ENCODE data around the gene S100A5.
A peak's percentile ranks its signal among the peaks of the same experiment; 100 is the strongest.
"Not testable (repeated sequence)": the region's sequence is repeated elsewhere in the genome, so short reads cannot be mapped to it uniquely, and the experiment has no call there.

The S100A5 gene

DNA sequence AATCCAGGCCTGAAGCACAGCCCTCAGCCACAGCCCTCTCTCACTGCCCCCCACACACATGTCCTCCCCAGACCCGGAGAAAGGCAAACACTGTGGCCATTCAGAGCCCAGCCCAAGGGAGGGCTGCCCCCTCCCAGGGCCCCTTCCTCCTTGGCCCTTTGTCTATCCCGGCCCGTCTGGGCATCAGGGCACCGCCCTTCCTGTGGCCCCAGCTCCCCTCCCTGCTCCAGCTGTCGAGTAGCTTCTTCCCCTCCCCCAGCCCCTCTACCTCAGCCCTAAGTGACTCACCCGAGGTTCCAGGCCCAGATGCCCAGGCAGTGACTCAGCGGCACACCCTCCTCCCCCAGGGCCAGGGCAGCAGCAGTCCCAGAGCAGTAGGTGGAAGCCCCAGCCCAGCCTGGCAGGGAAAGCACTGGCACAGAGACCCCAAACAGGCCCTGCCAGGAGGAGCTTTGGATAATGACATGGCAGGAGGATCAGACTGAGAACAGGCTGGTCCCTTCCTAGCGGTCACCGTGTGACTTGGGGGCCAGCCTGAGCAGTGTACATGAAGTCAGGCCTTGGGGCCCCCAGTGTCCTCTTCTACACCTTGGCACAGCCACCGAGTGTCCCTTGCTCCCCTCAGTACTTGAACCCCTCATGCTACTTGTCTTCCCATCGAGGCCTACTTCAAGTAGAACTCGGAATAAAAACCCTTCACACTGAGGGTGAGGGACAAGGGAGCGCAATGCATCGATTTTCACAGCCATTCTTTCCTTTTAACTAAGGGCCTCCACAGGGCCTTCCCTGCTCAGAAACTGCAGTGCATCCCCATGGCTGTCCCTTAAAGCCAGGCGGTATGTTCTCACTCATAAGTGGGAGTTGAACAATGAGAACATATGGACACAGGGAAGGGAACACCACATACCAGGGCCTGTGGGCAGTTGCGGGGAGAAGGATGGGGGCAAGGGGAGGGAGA, 26.0 kb upstream of the S100A5 start:
- peak; percentile 98 for DNase-seq (ENCODE audit: low spot score)

DNA sequence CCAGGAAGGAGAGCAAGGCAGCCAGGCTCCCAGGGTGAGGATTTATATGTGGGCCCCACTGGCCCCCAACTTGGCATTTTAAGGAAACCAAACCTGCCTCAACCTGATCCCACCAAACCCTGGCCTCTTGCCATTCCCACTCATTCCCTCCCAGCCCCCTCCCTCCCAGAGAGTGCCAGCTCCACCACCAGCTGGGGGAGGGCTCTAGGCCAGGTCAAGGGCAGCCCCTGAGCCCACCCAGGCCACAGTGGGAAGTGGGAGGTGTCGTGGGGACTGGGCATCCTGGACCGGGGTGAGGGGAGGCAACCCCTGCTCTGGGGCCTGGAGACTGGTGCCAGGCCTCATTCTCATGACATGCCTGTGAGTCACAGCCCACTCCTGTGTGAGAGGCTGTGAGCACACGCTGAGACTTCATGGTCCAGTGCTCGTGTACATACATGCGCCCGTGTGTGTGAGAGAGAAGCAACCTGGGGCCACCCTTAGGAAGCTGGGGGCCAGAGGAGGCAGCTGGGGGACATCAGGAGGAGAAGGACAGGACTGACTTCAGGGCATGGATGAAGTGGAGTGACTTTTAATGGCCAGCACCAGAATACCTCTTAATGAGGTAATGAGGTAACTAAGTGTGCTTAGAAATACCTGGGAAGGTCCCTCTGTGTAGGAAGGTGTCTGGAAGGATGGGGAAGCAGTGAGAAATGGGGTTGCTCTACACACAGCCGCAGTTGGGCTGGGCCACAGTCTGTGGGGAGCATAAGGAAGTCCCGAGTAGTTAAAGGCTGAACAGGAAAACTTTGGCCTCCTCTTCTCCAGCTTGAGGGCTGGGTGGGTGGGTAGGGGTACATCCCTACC, 25.0 kb upstream of the S100A5 start, which contains the start of gene S100A2:
Gene S100A2, minus strand, starts transcription at position 316 of the 846 bp plus-strand sequence. CDS start 1,967 bp downstream, outside the sequence.
- peak; percentile 90 for DNase-seq (ENCODE audit: low spot score)

DNA sequence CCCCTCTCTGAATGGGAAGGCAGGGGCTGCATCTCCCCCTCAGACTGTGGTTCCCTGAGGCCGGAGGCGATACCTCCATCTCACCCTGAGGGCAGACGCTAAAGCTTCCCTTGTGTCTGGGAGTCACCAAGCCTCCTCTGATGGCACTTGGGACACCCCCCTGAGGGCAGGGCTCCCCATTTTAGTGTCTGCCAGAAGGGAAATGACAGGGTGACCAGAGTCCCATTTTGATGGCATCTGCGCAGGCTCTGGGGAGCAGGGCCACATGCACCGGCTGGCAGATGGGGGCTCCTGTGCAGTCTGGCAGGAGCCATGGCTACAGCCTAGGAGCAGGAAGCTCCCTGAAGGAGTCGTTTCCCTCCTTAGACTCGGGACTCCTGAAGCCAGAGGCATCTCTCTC, 23.3 kb upstream of the S100A5 start:
- no peak for DNase-seq (ENCODE audit: low spot score)

DNA sequence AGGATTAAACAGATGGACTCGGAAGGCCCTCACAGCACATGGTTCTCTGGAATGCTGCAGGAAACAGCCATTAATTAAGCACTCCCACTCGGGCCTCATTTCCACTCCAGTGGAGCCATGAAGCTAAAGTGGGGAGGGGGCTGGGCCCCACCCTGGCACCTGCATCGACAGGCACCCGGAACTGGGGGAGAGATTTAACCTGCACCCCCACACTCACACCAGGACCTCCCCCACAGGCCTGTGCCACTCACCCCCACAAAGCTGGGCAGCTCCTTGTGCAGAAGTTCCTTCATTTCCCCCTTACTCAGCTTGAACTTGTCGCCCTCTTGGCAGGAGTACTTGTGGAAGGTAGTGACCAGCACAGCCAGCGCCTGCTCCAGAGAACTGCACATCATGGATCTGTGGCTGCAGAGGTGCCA, 22.8 kb upstream of the S100A5 start:
- no peak for DNase-seq (ENCODE audit: low spot score)

DNA sequence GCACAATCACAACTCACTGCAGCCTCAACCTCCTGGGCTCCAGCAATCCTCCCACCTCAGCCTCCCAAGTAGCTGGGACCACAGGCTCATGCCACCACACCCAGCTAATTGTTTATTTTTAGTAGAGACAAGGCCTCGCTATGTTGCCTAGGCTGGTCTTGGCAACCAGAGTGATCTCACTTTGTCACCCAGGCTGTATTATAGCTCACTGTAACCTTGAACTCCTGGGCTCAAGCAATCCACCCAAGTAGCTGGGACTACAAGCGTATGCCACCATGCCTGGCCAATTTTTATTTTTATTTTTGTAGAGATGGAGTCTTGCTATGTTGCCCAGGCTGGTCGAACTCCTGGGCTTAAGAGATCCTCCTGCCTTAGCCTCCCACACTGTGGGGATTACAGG, 21.3 kb upstream of the S100A5 start:
- not testable (repeated sequence) for DNase-seq (ENCODE audit: low spot score)

DNA sequence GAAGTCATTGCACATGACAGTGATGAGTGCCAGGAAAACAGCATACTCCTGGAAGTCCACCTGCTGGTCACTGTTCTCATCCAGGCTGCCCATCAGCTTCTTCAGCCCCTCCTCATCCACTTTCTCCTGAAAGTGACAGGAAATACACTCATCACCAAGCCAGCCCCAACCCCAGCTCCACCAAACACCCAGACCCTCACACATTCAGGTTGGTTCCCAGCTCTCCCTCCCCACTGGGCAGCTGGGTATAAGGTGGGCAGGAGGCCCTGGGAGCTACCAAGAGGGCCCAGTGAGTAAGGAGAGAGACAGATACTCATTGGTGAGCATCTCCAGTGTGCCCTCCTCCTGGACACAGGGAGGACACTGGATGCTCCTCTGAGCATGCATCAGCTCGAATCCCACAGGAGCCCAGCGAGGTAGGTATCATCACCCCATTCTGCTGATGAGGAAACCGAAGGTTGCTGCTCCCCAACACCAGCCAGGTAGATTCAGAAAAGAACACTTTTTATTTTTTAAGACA, 20.8 kb upstream of the S100A5 start:
- DNase-seq (ENCODE audit: low spot score) = no peak

DNA sequence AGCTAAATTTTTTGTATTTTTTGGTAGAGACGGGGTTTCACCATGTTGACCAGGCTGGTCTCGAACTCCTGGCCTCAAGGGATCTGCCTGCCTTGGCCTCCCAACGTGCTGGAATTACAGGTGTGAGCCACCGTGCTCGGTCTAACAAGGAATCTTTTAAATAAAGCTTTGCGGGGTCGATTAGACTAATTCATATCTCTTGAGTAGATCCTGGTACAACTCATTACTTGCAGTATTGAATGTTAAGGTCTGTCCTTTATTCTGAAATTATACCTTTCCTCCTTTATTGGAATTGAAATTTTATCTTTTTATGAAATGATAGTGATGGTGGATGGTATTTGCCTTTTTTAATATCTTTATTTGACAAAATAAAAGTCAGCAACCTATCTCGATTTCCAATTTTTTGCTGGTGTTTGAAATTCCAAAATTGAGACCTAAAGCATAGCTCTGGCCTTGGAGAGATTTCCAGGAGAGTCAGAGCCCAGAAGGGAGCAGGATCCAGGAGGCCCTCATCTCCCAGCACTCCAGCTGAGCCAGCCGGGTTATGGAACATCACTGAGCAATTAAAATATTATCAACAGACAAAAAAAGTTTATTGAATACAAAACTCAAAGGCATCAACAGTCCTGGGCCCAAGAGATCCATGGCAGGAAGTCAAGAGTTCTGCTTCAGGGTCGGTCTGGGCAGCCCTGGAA, 20.2 kb upstream of the S100A5 start:
- no peak for DNase-seq (ENCODE audit: low spot score)

DNA sequence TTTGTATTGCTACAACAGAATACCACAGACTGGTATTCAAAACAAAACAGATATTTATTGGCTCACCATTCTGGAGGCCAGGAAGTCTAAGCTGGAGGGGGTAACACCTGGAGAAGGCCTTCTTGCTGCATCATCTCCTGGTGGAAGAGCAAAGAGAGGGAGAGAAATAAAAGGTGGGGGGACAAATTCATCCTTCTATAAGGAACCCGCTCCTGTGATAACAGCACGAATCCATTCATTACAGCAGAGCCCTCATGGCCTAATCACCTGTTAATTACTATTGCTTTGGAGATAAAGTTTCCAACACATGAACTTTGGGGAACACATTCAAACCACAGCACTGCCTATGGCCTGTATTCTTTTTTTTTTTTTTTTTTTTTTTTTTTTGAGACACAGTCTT, 19.5 kb upstream of the S100A5 start:
- no peak for DNase-seq (ENCODE audit: low spot score)

DNA sequence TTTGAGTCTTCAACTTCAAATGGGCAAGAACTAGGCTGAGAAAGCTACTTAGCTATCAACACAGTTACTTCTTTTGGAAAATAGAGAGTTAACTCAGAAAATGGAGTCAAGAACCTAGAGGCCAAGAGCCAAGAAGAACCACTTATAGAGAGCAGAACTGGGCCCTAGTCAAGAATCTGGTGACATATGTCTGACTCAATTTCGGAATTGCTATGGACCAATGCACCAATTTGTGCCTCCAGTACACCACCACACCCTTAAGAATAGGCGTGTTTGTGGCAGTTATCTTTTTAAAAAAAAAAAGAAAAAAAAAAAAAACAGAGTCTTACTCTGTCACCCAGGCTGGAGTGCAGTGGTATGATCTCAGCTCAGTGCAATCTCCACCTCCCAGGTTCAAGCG, 17.1 kb upstream of the S100A5 start:
- DNase-seq (ENCODE audit: low spot score) = no peak

DNA sequence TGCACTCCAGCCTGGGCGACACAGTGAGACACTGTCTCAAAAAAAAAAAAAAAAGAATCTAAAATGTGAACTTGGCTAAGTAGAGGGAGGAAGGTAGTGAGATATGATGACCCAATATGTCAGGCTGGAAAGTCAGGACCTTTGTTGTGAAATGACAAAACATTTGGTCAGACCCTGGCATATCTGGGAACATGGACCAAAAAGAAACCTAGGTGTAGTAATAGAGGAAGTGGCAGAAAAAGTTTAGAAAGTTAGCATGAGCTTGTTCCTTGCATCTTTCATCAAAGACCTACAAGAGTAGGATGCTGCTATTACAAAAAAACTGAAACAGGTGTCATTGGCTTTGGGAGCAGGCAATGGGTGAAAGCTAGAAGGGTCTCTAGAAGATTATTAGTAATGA, 15.6 kb upstream of the S100A5 start:
- DNase-seq (ENCODE audit: low spot score) = no peak

DNA sequence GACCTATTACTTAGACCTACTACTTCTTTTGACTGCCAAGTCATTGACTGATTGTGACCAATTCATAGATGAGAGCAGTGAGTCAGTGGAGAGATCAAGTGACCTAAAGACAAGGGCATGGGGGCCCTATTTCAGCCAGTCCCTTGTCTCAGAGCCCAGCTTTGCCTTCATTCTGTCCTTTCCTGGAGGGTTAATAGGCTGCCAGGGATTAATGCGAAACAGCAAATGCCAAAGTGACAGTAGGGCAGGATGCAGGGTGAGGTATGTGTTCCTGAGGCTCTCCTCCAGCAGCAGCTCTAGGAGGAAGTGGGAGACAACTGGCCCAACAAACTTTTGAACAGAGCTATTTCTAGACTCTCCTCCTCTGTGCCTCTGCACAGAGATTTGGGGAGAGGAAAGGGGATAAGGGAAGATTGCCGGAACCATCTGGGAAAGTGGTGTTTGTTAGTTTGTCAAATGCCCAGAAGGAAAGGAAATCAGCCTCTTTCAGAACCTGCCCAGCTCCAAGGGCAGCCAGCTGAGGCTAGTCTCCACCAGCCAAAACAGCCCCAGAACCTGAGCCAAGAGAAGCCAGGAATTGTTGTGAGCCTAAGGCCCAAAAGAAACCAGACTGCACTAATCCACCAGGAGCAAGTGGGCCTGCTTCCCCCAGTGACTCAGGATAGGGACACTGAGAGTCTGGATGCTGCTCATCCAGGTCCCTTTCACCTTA, 13.3 kb upstream of the S100A5 start:
- DNase-seq (ENCODE audit: low spot score) = peak; percentile 48

DNA sequence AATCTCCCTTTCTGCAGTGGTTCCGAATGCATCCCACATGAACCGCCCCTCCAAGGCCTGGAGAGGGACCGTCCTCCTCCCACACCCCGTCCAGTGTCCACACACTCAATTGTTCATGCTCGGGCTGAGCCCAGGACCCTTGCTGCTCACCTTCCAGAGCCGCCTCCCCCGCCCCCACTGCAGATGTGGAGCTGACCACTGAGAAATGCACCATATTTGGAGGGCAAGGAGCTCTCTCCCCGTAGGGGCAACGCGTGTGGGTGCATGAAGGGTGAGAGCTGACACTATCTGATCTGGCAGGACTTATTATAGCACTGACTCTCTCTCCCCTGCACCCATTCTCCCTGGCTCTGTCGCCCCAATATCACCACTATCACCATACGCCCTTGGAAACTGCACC, 12.4 kb upstream of the S100A5 start:
- no peak for DNase-seq (ENCODE audit: low spot score)

DNA sequence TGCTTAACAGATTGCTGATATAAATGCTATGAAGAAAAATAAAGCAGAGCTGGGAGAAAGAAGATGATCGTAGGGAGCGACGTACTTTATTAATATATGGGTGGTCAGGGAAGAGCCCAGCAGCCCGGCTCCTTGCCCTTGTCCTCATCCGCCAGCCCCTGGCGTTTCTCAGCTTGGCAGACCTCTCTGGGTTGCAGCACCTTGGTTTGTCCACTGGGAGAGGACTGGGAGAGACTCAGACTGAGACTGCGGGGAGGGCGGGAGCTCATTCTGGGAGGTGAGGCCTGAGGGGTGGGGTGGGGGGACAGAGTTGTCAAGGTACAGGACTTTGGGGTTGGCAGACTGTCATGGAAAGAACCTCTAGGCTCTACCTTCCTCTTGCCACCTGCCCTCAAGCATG, 11.6 kb upstream of the S100A5 start:
- no peak for DNase-seq (ENCODE audit: low spot score)

DNA sequence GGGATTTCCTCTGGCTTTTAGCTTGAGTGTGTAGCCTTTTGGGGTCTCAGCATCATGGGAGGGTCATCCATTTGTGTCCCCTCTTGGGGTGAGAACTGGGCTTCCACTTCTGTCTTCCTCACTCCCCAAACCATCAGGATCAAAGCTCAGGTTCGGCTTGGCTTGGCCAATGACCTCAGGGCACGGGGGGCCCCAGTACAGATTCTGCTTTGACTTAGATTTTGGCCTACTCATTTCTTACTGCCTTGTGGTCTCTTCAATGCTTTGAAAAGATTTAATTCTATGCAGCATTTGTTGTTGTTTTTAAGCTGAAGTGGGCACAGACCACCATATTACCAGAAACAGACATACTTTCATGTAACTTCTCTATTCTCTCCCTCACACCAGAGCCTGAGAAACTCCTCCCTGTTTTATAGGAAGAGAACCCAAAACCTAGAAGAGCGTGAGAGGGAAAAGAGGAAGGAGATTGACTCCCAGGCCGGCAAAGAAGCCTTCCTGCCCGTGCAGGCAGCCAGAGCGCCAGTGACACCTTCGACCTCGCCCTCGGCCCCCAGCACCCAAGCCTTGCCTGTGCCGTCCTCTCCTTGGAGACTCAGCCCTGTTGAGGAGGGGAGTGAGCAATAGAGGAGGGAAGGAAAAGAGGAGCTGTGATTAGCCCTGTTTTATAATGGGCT, 10.2 kb upstream of the S100A5 start:
- no peak for DNase-seq (ENCODE audit: low spot score)

DNA sequence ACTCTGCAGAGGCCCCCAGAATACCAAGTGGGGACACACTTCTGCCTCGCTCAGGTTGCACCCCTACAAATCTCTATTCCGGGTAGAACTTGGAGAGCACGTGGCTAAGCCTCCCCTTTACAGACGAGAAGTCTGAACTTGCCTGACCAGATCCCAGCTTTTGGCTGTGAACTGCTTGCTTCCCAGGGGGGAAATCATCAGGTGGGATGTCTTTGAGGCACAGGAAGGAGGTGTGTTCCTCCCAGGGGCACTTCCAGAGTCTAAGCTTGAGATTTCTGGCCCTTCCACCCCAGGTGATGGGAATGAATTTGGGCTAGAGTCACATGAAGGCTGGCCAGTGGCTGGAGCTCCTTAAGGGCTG, 9.6 kb upstream of the S100A5 start:
- no peak for DNase-seq (ENCODE audit: low spot score)

DNA sequence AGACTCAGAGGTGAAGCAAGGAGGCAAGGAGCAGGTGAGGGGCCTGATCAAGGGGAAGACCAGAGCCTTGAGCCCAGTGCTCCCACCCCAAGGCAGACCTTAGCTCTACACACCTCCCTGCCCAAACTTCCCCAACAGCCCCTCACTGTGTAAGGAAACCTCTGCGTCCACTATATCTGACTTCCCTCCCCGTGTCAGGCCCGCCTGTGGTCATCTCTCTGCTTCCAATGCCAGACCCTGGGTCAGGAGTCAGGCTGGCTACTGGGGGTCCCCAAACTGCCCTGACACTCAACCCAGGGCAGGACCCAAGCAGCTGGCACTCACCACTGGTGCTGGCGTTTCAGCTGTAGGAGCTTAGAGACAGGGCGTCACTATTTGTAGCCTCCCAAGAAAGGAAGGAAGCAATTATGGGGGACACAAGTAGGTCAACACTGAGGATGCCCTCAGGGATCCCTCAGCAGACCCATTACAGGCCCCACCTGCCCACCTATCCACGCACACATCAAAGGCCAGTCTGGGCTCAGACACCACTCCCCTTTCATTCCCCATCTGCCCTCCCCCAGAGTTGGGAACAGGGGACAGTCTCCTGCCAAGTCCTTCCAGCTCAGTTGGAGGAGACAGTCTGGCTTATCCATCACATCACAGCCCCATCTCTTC, 9.1 kb upstream of the S100A5 start:
- no peak for DNase-seq (ENCODE audit: low spot score)

DNA sequence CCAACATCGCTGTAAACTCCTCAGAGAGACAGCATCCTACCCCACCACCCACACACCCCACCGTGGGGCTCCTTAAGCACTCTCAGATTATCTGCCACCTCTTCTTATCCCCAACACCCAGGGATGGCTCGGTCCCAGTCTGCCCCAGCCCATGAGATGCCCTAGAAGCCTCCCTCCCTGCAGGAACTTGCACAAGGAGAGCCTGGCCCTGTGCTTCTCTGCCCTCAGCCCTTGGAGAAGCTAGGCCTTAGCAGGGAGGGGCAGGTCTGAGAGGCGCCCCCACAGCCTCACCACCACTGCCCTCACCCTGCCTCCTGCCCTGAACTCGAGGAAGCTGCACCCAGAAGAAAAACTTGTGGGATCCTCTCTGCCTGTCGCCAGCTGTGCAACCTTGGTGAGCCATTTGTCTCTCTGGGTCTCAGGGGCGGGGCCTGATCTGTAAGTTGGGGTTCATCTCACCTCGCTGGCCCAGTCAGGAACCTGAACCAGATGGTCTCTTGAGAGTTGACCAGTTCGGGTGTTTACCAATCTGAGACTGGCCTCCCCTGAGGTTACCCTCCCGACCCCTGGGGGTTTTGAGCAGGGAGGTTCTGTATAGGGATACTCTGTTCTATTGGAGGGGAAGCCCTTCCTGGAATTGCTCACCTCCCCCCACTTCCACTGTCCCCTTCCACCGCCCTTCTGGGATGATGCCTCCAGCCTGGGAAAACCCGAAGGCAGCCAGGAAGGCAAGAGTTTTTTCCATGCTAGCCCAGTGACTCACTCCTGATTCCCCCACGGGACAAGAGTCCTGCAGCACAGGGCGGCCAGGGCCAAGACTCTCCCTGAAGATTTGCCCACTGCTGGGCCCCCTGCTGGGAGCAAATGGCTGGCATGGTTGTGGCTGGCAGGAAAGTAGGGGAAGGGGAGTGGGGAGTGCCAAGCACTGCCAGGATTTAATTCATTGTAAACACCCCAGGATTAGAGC, 8.3 kb upstream of the S100A5 start, which contains the start of gene S100A3:
Gene S100A3, minus strand, starts transcription at position 537 of the 967 bp plus-strand sequence. CDS start 773 bp downstream, outside the sequence.
- DNase-seq (ENCODE audit: low spot score) = peak; percentile 91

DNA sequence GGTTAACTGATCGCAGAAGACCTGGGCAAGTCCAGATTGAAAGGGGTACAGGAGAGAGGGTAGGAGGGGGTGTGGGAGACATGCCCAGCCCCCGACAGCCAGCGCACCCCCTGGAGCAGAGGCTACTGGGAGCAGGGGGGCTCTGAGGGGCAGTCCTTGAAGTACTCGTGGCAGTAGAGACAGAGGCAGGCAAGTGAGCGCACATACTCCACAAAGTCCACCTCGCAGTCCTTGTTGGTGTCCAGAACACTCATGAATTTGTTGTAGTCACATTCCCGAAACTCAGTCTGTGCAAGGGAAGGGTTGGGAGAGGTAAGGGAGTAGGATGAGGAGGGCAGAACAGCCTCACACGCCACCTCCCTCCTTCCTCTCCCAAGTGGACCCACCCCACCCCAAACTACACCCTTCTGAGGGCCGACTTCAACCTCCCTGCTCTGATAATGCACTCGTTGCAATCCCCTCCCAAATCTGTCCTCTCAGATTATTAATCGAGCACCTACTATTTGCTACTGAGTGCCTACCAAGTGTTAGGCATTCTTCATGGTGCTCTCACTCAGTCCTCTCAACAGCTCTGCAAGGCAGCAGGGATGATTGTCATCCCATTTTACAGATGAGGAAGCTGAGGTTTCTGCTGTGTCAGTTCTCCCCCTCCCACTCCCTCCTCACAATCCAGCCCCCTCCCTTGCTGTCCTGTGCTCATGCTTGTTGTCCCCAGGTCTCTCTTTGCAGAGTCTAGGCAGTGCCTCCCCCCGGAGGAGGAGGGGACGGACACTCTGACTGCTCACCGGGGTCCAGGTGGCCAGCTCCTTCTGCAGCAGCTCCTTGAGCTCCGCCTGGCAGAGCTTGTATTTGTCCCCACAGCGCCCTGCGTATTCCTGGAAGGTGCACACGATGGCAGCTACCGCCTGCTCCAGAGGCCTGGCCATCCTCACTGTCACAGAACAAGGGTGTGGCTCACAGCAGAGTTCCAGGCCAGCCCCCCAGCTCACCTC, 7.1 kb upstream of the S100A5 start:
- no peak for DNase-seq (ENCODE audit: low spot score)
